HCT116 (cell line): ENCODE data around the gene CUX1.

Experiments used
- CEBPB ChIP-seq: IDR thresholded peaks from 2 replicates; pipeline ENCODE4 v1.6.1; 2012; ENCODE audit warnings: low read depth
- MAX ChIP-seq: IDR thresholded peaks from 2 replicates; pipeline ENCODE4 v1.6.1; 2012
- ZFX ChIP-seq: fragments of 450-650 bp; IDR thresholded peaks from 2 replicates; pipeline ENCODE4 v1.6.1; 2017

DNA sequence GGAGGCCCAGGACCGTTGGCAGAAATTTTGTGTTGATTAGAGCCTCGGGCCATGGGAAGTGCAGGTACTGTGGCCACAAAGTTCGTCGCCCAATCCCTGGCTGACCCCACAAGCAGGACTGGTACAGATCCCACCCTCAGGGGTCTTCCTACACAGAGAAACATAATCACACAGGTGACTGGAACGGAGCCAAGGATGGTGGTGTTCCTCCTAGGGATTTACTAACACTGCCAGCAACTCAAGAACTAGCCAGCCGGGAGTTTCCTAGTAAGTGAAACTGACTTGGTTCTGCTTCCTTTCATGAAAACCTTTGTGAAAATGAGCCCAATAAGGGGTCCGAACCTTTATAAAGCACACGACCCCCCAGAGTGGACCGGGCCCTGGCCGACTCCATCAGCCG, 5.7 kb downstream of the CUX1 start:
- TF ChIP-seq MAX (no peak), CEBPB (no peak), ZFX (no peak)
